AML-193 (cell line): ENCODE data around the gene VPS35L.

Experiments used
- DNase-seq, 2 experiments: peaks; one replicate each; lab custom pipeline; 2025; lab: John Stamatoyannopoulos, UW

Gene VPS35L, protein sequence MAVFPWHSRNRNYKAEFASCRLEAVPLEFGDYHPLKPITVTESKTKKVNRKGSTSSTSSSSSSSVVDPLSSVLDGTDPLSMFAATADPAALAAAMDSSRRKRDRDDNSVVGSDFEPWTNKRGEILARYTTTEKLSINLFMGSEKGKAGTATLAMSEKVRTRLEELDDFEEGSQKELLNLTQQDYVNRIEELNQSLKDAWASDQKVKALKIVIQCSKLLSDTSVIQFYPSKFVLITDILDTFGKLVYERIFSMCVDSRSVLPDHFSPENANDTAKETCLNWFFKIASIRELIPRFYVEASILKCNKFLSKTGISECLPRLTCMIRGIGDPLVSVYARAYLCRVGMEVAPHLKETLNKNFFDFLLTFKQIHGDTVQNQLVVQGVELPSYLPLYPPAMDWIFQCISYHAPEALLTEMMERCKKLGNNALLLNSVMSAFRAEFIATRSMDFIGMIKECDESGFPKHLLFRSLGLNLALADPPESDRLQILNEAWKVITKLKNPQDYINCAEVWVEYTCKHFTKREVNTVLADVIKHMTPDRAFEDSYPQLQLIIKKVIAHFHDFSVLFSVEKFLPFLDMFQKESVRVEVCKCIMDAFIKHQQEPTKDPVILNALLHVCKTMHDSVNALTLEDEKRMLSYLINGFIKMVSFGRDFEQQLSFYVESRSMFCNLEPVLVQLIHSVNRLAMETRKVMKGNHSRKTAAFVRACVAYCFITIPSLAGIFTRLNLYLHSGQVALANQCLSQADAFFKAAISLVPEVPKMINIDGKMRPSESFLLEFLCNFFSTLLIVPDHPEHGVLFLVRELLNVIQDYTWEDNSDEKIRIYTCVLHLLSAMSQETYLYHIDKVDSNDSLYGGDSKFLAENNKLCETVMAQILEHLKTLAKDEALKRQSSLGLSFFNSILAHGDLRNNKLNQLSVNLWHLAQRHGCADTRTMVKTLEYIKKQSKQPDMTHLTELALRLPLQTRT

DNA sequence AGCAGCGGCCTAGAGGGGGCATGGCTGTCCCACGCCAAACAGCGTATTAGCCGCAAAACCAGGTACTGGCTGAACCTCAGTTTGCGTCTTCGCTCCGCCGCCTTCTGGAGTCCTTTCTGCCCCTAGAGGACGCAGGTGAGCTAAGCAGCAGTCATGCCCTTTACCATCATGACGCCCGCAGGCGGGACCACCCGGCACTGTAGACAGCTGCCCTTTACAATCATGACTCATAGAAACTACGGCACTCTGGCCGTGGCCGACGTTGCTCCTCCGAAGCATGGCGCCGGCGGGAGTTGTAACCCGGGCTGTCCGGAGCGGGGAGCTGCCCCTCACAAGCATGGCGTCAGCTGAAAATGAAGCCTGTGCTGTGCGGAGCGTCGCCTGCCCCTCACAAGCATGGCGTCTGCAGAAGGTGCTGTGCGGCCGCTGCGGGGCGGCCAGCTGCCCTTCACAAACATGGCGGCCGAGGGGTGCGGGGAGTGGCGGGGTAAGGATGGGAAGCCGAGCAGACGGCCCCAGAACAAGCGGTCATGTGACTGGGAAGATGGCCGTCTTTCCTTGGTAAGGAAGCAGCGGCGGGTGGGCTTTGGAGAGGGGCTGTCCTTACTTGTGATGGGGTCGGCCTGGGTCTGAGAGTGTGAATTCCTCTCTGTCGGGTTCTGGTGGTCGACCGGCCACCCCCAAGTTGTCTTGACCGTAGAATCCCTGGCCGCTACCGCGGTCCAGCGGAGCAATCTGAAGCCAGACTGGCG is at the start of gene VPS35L:
VPS35L (plus strand) TSS at position 518 of the 752 bp plus-strand sequence; CDS start at position 545, 27 bp downstream.
- DNase-seq = peak; percentile 69 to 71

DNA sequence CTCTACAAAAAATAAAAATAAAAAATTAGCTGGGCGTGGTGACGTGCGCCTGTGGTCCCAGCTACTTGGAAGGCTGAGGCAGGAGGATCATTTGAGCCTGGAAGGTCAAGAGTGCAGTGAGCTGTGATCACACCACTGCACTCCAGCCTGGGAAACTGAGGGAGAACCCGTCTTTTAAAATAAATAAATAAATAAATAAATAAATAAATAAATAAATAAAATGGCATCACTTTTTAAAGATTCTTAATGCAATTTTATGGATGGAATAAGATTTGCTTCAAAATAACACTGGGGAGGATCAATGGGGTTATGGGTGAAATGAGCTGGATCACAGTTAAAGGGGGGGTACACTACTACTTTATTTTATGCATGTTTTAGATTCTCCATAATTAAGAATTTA is 48.5 kb upstream of the VPS35L start:
- DNase-seq = no peak

DNA sequence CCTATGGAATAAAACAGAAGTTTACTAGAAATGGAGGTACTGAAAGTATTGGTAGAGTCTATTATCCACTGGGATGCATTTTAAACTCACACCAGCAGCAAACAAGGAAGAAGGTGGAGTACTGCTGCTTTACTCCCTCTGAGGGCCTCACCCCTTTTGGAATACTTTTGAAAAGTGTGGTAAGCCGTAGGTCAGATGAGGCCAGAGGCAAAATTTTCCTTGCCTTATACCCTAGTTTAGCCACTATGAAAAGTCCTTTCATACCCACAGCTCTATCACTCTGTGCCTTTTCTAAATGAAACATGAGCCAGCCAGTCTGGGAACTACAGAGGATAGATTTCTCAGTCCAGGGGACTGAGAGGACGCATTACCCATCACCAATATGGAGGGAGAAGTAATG is 47.6 kb upstream of the VPS35L start:
- no peak for DNase-seq

DNA sequence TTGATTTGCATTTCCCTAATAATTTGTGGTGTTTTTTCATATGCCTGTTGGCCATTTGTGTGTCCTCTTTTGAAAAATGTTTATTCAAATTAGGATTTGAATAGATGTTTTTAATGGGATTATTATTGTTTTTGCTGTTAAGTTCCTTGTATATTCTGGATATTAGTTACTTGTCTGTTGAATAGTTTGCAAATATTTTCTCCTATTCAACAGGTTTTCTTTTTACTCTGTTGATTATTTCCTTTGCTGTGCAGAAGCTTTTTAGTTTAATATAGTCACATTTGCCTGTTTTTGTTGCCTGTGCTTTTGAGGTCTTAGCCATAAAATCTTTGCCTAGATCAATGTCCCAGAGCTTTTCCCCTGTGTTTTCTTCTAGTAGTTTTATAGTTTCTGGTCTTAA is 43.2 kb upstream of the VPS35L start:
- DNase-seq = no peak

DNA sequence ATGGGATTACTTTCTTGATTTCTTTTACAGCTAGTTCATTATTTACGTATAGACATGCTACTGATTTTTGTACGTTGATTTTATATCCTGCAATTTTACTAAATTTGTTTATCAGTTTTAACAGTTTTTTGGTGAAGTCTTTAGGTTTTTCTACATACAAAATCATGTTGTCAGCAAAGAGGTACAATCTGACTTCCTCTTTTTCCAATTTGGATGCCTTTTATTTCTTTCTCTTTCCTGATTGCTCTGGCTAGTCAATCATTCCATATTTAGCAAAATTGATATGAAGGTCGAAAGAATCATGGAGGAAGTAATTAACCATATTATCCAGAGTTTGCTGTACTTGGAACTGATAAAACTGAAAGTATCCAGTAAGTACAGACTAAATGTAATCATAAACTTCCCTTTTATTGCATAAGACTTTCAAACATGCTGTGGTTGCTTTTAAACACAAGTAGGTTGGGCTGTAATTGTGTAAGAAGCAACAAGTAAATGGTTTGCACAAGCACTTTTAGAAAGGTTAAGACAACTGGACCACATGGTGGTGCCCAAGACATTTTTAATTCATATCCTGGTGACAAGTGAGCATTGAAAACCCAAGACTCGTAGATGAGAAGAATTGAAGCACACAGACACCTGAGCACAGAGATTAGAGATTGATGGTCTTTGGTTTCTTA is 42.0 kb upstream of the VPS35L start:
- DNase-seq = peak; percentile 78 to 84

DNA sequence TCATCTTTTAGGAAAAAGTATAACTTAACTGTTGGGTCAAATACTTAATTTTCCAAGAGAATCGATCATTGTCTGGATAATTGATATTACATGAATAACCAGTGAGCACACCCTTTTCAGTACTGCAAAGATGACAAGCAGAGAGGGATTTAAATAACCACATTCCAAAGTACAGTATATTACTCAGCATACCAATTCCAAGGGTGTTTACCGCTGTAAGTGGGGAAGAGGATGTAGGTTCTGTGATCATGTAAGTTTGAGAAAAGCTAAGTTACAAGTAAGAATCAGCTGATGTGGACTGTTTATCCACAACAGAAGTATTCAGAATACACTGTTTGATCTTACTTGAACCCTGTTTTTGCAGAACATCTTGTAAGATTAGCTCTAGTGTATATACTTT is 39.7 kb upstream of the VPS35L start:
- no peak for DNase-seq

DNA sequence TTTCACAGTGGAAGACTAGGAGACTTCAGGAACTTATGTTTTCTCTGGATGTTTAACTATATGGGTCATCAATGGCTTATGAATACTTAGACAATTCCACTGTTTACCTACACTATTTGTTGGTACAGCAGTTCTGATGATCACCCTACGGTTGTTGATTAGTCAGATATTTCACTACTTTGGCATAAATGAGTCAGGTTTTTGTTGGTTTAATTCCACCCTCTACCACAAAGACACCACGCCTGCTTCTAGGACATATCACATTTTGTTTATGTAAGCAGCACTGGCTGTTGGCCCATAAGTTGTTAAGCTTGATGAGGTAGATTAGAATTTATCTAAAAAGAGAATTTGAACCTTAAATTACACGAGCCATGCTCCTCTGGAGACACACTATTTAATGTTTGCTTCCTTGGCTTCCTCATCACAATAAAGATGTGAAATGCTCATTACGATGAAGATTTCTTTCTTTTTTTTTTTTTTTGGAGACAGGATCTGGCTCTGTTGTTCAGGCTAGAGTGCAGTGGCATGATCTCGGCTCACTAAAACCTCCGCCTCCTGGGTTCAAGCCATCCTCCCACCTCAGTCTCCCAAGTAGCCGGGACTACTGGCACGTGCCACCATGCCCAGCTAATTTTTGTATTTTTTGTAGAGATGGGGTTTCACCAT is 37.9 kb upstream of the VPS35L start:
- no peak for DNase-seq

DNA sequence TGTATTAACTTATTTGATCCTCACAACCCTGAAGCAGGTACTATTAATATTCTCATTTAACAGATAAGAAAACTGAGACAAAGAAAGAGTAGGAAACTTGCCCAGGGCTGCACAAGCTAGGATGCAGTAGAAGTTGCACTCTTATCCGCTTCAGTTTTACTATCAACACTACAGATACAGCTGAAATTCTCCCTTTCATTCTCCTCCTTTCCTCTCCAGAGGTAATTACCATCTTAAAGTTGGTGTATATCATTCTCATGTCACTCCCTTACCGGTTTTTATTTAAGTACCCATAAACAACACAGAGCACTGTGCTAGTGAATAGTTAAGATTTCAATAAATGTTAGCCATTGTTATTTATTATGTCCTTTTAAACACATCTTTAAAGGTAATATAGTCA is 37.1 kb upstream of the VPS35L start:
- DNase-seq = no peak

DNA sequence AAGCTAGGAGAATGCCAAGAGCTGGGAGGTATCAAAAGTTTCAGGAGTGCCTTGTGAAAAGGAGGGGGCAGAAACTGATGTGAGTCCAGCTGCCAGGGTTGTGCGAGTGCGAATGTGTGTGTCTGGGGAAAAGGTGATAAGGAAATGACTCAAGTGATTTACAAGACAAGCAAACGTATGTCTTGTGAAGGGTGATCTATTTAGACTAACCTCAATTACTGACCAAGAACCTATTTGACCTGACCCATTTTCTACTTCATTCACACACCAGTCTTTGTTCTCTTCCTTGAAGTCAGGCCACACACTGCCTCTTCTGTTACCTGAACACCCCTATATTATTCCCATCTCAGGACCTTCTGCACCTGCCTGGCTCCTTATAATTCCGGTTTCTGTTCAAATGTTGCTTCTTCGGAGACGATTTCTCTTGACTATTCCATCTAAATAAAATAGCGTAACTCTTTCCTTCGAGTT is 34.6 kb upstream of the VPS35L start:
- no peak for DNase-seq

DNA sequence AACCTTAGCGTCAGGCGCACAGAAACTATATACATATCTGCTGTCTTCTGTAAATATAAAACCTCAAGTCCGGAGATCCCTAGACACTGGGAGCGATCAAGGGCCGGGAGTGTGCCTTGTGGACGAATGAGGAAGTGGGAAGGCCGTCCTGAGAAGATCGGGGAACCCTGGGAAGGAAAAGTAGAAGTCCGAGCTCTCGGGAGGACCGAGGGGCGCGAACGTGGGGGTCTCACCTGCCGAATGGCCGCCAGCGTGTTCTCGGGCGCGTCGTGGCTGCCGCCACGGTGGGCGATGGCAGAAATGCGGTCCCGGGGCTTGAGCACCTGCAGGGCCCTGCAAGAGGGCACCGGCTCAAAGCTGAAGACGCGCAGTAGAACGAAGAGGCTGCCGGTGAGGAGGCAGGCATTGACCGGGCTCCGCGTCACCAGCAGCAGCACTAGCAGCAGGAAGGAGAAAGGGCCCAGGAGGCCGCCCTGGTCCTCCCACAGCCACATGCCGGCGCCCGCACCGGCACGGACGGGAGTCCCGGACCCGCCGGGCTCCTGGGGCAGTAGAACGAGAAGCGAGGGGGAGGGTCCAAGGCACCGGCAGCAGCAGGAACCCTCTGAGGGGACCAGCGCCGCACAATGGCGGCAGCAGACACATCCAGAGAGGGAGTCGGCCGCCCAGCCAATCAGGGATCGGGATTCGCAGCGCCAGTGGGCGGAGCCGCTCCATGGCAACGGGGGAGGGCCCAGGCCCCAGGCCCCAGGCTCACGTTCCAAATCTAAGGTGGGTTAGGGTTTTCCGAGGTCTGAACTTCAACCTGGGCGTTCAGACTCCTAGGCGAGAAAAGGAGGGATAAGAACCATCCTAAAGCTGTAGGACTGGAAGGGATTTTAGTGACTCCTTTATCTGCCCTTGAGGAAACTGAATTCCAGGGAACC is 33.8 kb upstream of the VPS35L start, which contains the start of gene GDE1:
GDE1 (minus strand) TSS at position 628 of the 926 bp plus-strand sequence; CDS start at position 494, 134 bp downstream.
- DNase-seq = peak; percentile 64 to 76

DNA sequence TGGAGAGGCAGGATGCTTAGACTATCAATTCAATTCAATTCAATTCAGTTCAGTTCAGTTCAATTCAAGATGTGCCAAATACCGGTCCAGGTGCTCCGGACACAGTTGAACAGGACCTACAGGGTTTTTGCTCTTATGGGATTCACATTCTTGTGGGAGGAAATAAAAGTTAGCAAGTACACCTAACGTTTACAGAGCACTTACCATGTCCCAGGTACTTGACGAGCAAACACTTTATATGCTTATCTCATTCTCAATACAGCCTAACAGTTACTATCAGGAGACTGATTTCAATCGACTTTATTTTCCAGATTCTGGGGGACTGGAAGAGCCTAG is 33.1 kb upstream of the VPS35L start:
- DNase-seq = no peak

DNA sequence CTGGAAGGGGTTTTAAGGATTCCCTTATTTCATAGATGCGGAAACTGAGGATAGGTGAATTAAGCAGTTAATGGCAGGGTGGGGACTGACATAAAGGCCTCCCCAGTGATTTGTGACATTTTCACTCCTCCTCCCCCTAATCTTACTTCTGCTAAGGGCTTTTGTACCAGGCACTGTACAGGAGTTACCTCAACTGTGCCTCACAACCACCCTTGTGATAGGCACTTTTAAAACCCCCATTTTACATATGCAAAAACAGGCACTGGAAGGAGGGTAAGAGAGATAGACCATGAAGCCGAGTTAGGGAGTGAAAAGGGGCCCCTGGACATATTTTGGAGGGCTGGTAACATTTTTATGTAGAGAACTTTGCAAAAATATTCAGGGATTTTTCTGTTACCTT is 32.7 kb upstream of the VPS35L start:
- DNase-seq = no peak

DNA sequence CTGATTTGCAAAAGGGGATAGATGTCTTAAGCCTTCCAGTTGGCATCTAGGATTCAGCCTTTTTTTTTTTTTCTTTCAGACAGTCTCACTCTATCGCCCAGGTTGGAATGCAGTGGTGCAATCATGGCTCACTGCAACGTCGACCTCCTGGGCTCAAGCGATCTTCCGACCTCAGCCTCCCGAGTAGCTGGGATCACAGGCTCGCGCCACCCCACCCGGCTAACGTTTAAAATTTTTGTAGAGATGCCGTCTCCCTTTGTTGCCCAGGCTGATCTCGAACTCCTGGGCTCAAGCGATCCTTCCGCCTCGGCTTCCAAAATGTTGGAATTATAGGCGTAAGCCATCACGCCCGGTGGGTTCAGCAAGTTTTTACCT is 32.3 kb upstream of the VPS35L start:
- DNase-seq = no peak

DNA sequence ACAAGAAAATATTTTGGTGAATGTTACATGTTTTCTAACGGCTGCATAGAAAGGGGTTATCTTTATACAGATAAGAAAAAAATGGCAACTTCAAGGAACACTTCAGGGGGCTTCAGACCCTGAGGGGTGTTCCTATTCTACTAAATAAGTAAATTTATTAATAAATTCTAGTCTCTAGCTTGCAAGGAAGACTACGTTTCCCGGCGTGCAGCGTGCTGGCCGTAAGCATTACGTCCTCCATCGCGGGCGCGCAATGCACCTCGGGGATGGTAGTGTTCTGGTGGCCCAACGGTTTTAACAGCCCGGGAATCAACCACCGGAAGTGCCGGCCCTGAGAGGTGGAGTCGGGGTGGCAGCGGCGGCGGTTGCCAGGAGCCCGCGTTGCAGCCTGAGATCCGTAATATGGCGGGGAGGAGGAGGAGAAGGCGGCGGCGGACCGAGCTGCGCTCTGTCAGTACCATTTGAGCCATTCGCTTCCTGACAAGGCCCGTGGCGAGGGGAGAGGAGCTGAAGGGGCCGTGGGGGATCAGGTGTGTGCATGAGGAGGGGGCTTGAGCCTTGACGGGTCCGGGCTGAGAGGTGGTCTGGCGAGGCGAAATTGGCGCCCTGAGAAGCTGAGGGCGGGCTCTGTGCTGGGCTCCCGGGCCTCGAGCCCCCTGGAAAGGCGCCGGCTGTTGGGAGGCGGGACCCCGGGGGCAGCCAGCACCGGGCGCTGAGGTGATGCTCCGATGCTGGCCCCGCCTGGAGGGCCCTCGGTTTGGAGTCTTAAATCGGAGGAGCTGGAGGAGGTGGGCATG is 31.7 kb upstream of the VPS35L start, which contains the start of gene CCP110:
CCP110 (plus strand) TSS at position 384 of the 797 bp plus-strand sequence. CDS start 3,940 bp downstream, outside the sequence.
- DNase-seq = peak; percentile 90 to 94

DNA sequence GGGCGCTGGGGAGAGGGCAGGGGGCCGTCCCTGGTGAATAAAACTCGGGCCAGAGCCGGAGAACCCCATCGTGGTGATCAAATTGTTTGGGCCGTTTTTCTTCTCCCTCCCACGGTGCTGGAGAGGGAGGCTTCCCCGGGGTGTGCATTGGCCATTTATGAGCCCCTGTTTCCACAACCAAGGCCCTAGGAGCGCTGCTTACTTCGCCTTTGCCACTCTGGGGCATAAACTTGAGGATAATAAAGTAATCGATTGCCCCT is 31.2 kb upstream of the VPS35L start:
- no peak for DNase-seq

DNA sequence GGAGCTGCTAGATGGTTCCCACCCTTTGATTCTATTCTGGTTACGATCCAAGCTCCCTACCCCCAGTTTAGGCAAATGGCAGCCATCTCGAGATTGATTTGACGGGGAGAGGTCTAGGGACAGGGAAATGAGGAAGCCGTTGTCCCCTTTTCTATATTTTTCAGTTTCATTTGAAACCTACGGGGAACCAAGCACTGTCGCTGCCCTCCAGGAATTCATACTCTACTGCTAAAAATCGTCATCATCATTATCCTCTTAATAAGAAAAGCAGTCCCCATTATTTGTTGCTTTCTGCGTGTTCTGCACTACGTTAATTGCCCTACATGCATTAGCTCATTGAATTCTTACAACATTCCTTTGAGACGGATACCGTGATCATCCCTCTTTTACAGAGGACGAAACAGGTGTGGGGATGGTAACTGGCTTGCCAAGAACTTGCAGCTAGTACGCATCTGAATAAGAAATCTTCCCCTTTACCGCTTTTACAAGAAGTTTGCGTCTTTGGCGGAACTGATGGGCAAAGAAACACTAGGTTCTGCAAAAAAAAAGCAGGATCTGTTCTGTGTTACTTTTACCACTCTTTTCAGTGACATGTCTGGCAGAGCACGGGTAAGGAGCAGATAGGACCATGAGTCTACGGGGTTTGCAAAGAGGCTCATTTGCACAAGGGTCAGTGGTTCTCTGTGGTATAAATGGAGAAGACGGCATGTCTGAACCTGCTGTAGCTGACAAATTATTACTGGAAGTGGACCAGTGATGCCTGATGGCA is 30.7 kb upstream of the VPS35L start:
- peak; percentile 31 to 58 for DNase-seq

DNA sequence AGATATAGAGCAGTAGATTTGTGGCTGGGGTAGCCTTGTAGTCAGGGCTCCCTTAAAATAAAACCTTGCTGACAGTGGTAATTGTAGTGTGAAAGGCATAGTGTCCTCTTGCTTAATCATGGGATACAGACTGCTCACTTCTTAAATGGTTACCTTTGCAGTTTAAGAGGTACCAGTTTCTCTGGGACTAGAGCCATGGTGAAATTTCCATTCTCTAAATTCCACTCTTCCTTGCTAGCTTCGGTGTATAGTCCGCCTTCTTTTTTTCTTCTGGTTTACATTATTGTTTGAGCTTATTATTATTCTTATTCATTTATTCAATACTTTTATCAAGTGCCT is 30.1 kb upstream of the VPS35L start:
- no peak for DNase-seq

DNA sequence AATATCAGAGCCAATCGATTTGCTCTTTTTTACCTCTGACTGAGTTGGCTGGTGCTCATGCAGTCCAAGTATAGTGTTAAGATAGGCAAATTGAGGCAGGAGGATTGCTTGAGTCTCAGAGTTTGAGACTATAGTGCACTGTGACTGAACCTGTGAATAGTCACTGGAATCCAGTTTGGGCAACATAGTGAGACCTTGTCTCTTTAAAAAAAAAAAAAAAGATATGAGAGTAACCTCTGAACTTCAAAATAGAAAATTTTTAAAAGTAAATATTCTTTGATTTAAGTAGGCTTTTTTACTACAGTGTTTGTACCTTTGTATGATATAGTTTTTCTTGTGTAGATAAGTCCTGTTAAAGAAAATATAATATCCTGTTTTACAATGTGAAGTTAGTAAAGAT is 28.3 kb upstream of the VPS35L start:
- no peak for DNase-seq

DNA sequence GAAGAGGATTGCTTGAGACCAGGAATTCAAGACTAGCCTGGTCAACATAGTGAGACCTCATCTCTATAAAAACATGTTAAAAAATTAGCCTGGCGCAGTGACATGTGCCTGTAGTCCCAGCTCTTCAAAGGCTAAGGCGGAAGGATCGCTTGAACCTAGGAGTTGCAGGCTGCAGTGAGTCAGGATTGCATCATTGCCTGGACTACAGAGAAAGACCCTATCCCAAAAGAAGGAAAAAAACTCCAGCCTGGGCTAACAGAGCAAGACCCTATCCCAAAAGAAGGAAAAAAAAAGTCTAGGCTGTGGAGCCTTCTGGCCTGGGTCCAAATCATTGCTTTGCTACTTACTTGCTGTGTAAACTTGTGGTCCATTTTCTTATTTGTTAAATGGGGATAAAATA is 26.8 kb upstream of the VPS35L start:
- no peak for DNase-seq
